GM12874 (cell line): ENCODE results near the gene TTLL10.

Experiments used
- CTCF ChIP-seq: IDR thresholded peaks from 2 replicates; pipeline ENCODE4 v1.5.1; 2011; ENCODE audit warnings: low read depth, mild to moderate bottlenecking, control low read depth, low read length, moderate library complexity; ENCODE audit not compliant: insufficient read depth

The TTLL10 gene

GRCh38 chr1:1144843-1145546, 28.7 kb upstream of the TTLL10 start:
- no peak for TF ChIP-seq CTCF

- TF ChIP-seq CTCF: no peak
Observed at GRCh38 chr1:1145547-1145914, 28.1 kb upstream of the TTLL10 start.

GRCh38 chr1:1146026-1146425, 27.7 kb upstream of the TTLL10 start:
- no peak for TF ChIP-seq CTCF

GRCh38 chr1:1146596-1146995, 27.1 kb upstream of the TTLL10 start:
- no peak for TF ChIP-seq CTCF

GRCh38 chr1:1148061-1148460, 25.6 kb upstream of the TTLL10 start:
- TF ChIP-seq CTCF: no peak

- no peak for TF ChIP-seq CTCF
Observed at GRCh38 chr1:1148569-1148968, 25.1 kb upstream of the TTLL10 start.

- no peak for TF ChIP-seq CTCF
Observed at GRCh38 chr1:1149416-1149815, 24.3 kb upstream of the TTLL10 start.
